NCI-H2227 treated with DMSO at 0.1 percent for 48 hours (cell line): ENCODE measurements around the gene MMP25.

Source experiments
- DNase-seq: peaks from one replicate; lab custom pipeline; 2025; lab: John Stamatoyannopoulos, UW

Gene MMP25

DNA sequence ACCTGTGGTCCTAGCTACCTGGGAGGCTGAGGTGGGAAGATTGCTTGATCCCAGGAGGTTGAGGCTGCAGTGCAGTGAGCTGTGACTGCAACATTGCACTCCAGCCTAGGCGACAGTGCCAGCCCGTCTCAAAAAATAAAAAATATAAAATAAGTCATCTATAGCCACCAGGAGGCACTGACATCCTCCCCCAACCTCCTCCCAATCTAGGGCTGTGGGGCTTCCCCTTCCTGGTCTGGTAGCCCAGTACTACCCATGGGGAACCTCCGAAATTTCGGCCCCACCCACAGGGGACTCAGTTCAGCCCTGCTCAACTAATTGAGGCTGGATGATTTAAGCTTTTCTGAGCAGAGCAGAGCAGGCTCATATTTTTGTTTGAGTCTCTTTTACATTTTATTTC is 49.5 kb downstream of the MMP25 start:
- no peak for DNase-seq

DNA sequence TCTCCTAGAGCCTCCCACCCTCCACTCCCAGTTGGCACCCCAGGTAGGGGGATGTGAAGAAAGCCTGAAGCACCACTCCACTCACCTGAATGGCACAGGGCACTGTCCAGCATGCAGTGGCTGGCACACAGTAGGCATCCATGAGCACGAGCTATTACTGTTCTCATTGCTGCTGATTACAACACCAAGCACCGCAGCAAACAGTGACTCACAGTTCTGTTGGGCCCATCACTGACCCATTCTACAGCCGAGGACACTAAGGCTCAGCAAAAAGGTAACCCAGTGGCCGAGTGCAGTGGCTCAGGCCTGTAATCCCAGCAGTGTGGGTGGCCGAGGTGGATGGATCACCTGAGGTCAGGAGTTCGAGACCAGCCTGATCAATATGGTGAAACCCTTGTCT is 50.0 kb downstream of the MMP25 start:
- DNase-seq, result no peak

DNA sequence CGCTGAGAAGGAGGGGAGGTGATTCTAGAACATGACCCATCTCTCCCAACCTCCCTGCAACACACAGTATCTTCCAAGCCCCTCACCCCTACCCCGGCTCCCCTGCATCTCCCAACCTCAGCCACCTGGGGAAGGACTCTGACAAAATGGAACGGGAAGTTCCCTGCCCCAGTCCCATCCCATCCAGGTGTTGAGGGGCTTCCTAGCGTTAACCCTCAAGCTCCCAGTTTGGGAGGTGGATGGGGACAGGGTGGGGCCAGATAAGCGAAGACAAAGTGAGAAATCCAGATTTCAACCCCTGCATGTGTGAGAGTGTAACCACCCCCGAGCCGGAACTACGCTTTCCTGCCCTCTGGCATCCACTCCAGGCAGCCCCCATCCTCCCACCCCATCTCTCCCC is 50.9 kb downstream of the MMP25 start:
- DNase-seq, result no peak

- no peak for DNase-seq
These were observed 52.4 kb downstream of the MMP25 start, which contains the start of gene ZSCAN10 for GRCh38 chr16:3098459-3099394. Gene ZSCAN10, minus strand, starts transcription at chr16:3099294. Its CDS starts 6,357 bp downstream, at chr16:3092937.

DNA sequence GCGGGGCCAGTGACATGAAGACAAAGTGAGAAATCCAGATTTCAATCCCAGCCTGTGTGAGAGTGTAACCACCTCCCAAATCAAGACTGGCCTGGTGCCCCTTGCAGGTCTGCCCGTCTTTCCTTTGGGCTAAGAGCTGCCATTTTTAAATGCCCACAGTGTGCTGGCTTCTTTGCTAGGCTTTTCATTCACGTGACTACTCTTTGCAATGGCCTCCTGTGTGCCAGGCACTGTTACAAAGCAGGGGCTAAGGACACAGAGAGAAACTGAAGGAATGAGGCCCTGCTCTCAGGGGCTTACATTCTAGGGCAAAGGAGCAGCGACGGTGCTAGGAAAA is 53.0 kb downstream of the MMP25 start:
- no peak for DNase-seq

- DNase-seq, result peak; percentile 83
These were observed 53.6 kb downstream of the MMP25 start for GRCh38 chr16:3099732-3100499.

DNA sequence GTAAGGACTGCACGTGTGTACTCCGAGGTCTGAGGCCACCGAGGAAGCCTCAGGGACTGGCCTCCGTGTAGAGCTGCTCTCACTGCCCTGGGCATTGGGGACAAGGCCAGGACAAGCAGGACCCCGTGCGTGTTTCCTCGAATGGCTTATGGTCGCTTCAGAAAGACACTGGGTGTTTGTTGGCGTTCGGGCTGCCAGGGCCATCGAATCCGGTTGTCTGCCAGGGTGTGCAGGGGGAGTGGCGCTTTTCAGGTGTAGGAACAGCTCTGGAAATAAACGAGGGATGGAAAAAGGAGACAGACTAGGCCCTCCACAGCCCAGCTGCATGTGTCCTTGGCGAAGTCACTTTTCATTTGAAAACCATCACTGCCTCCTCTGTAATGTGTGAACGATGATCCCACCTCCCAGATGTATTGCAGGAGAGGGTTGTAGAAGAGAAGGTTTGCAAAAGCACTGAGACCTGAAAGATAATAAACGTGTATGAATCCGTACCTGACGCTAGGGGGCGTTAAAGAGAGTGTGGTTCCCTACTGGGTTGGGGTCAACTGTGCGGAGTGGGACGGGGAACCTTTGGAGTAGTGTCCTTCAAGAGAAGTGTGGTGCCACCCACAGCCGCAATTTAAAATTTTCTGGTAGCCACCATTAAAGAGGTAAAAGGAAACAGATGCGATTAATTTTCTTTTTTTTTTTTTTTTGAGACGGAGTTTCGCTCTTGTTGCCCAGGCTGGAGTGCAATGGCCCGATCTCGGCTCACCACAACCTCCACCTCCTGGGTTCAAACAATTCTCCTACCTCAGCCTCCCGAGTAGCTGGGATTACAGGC is 54.9 kb downstream of the MMP25 start:
- no peak for DNase-seq

GRCh38 chr16:3101841-3102470 is 55.6 kb downstream of the MMP25 start:
- no peak for DNase-seq

DNA sequence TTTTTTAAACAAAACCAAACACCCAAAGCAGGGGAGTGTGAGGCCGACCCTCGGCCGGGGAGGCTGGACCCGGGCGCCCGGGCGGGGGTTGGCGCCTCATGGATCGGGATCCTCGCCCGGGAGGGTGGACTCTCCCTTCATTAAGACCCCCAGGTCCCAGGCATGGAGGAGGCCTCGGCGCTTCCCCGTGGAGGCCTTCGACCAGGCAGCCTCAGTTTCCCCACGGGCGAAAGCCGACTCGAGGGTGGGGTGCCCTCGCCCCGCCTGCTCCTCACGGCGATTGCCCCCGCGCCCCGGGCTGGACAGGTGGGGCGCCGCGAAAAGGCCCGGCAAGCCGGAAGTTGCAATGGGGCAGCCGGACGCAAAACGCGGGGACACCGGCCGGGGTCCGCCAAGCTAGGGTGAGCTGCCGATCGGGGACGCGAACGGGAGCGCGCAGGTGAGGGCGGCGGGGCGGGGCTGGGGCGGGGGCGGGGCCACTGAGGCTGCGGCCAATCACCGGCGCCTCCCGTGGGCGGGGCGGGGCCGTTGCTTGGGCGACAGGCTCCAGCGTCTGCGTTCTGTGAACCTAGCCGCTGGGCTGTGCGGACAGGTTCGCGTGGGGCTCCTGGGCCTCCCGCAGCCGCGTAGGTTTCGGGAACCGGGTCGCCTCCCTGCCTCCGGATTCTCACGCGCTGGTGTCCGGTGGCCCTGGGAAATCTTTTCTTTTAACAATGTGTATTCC is 60.0 kb downstream of the MMP25 start:
- DNase-seq, result peak; percentile 85
